GM12891 (cell line): Measurements from ENCODE around the gene PYGO2.

ENCODE experiments used
- PAX5 ChIP-seq: IDR thresholded peaks from 2 replicates; pipeline ENCODE4 v1.6.1; 2011; ENCODE audit warnings: low read length, moderate library complexity, mild to moderate bottlenecking; ENCODE audit not compliant: insufficient read depth, severe bottlenecking
- POLR2A ChIP-seq: IDR thresholded peaks from 2 replicates; pipeline ENCODE4 v1.6.1; 2011; ENCODE audit warnings: low read depth, low read length, control low read depth
- POLR2AphosphoS5 ChIP-seq: IDR thresholded peaks from 2 replicates; pipeline ENCODE4 v1.6.1; 2011; ENCODE audit warnings: low read depth, low read length, control low read depth
- SPI1 ChIP-seq: IDR thresholded peaks from 2 replicates; pipeline ENCODE4 v1.6.1; 2011; ENCODE audit warnings: low read depth, low read length, control low read depth
- TAF1 ChIP-seq: IDR thresholded peaks from 2 replicates; pipeline ENCODE4 v1.6.1; 2011; ENCODE audit warnings: low read depth, low read length, control low read depth

DNA sequence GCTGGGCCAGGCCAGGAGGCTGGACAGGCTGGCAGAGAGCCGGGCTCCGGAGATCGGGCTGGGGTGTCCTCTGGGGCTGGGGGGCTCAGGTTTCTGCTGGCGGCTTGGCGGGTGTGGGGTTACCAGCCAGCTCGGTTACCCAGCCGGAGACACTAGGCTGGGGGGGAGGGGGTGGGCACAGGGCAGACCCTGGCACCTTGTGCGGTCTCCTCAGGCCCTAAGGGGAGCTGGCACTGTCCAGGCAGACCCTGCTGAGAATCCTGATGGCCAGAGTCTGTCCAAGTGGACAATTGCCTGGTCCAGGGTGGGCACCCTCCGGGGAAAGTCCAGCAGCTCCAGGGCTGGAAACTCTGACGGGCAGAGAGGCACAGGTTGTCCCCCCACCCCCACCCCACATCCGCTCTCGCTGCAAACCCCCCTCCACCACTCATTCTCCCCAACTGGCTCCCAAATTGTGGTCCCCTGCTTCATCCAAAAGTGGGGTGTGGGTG, 47.7 kb upstream of the PYGO2 start:
- TF ChIP-seq POLR2AphosphoS5 (no peak), TAF1 (no peak), POLR2A (no peak), PAX5 (no peak), SPI1 (no peak)
